Stimulated activated CD4-positive, alpha-beta T cell treated with anti-CD3 and anti-CD28 coated beads, TNF-alpha, amount 100 ng/mL, for 48 hours (primary cell): ENCODE data around the gene OOSP4A.
"Not testable (repeated sequence)": the region's sequence is repeated elsewhere in the genome, so short reads cannot be mapped to it uniquely, and the experiment has no call there.

Experiments
- DNase-seq, 3 donors: peaks; one replicate each; pipeline ENCODE4 v3.0.0-alpha.2; 2020; ENCODE audit warnings: low read depth in 3 of 3

OOSP4A gene

DNA sequence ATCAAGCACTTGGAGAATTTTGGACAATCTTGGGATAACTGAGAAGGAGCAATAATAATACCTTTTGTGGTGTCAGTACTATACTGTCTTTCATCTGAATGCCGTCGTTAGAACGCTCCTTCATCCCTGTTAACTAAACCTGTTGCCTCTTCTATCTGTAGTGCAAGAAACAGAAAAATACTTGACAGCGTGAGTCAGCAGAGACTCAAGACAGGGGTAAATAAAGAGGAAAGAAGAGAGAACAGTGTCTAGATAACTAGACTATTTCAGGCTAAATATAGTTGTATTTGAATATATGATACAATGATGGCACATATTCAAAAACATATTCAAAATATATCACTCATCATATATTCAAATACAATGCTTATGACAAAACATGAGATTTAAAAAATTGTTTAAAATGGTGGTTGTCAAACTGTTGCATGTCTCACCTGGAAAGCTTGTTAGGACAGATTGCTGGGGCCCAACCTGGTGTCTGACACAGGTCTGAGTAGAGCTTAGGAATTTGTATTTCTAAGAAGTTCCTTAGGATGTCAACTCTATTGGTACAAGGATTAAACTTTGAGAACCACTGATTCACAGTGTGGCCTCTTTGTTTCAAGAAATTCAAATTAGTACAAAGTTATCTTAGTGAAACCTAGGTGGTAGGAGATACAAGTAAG is 17.4 kb downstream of the OOSP4A start:
- no peak for DNase-seq

DNA sequence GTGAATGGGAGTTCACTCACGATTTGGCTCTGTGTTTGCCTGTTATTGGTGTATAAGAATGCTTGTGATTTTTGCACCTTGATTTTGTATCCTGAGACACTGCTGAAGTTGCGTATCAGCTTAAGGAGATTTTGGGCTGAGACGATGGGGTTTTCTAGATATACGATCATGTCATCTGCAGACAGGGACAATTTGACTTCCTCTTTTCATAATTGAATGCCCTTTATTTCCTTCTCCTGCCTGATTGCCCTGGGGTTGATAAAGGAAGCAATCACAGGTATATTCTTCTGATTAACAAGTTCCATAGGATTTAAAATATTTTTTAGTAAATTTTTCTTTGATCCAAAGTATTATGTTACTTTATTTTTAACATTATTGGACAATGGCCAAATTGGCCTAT is 18.2 kb downstream of the OOSP4A start:
- DNase-seq: not testable (repeated sequence)

DNA sequence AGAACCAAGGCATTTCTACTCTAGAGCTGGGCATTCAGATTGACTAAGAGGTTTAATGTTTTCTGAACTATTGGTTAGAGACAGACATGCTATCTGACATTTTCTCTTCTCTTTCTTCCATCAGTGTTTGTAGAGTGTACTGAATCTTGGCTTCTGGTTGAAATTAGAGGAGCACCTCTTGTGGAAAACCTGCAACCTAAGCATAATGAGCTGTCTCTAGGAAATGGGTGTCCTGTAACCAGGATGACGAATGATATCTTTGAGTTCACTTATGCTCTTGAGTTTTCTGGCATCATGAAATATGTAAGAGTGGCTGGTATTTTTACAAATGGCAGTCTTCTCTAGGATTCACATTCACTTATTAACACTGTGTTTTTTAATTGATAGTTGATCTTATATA is 19.4 kb downstream of the OOSP4A start:
- DNase-seq: no peak

DNA sequence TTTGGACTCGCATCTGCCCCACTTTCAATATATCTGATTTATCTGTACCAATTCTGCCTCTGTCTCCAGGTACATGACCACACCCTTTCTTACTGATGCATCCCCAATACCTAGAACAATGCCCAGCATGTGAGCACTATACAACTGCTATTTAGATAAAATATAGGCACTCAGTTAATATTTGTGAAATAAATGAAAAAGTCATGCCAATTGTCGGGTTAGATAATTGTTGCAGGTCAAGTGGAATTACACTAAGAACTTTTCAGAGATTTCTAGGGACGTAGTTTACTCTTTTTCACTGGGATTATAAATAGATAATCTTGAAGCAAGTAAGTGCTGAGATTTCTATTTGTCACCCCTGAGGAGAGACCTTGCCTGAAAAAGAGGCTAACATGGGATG is 20.5 kb downstream of the OOSP4A start:
- no peak for DNase-seq

DNA sequence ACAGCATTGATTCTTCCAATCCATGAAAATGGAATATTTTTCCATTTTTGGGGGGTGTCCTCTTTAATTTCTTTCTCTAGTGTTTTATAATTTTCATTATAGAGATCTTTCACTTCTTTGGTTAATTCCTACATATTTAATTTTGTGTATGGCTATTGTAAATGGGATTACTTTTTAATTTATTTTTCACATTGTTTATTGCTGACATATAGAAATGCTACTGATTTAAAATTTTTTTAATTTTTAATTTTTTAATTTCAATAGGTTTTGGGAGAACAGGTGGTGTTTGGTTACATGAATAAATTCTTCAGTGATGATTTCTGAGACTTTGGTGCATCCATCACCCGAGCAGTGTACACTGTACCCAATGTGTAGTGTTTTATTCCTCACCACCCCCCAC is 26.6 kb downstream of the OOSP4A start:
- no peak for DNase-seq

DNA sequence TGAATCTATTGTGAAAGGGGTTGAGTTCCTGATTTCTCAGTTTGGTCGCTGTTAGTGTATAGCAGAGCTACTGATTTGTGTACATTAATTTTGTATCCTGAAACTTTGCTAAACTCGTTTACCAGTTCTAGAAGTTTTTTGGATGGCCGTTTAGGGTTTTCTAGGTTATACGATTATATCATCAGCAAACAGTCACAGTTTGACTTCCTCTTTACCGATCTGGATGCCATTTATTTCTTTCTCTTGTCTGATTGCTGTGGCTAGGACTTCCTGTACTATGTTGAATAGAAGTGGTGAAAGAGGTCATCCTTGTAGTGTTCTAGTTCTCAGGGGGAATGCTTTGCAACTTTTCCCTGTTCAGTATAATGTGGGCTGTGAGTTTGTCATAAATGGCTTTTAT is 28.6 kb downstream of the OOSP4A start:
- no peak for DNase-seq

DNA sequence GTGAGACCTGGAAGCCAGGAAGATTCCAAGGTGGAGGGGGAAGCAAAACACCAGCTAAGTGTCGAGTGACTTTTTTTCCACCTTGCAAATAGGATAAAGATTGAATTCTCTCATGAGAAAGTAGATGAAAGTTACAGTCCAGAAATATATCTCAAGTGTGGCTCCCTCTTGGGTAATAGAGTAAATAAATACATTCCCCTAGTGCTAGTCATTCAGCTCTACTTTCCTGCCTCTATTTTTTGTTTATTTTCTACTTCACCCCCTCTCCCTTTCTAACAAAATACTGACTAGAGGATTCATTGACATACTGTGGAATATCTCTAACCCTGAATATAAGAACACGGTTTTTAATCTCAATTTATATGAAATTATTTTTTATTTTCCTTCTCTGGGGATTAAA is 34.0 kb downstream of the OOSP4A start:
- no peak for DNase-seq

DNA sequence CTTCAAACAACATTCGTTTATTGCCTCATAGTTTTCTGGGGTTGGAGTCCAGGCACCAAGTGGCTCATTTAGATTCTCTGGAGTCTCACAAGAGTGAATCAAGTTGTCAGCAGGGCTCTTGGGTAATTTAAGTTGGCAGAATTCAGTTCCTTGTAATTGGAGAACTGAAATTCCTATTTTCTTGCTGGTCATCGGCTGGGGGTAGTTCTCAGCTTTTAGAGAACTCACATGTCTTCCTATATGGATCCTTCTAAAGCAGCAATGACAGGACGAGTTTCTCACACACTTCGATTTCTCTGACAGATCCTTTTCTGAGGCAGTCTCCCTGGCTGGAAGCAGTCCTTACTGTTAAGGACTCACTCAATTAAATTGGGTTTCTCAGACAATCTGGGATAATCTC is 35.9 kb downstream of the OOSP4A start:
- DNase-seq: no peak

DNA sequence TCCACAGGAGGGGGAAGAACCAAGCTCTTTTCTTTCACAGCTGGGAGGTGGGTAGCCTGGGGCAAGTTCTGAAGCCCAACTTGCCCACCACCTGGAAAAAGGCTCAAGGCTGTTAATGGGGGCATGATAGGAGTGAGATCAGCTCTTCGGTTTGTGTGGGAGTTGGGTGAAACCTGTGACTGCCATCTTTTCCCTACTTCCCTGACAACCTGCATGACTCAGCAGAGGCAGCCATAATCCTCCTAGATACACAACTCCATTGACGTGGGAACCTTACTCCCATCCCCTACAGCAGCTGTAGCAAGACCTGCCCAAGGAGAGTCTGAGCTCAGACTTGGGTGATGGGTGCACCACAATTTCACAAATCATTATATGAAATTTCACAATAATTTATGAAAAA is 39.9 kb downstream of the OOSP4A start:
- DNase-seq: no peak

DNA sequence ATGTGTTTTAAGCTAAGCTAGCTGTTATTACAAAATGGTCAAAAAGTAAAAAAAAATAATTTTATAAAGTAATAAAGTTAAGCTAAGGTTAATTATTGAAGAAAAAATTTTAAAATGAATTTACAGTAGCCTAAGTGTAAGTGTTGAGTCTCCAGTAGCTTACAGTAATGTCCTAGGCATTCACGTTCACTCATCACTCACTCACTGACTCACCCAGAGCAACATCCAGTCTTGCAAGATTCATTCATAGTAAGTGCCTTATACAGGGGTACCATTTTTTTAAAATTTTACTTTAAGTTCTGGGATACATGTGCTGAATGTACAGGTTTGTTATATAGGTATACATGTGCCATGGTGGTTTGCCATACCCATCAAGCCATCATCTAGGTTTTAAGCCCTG is 41.5 kb downstream of the OOSP4A start:
- DNase-seq: no peak

DNA sequence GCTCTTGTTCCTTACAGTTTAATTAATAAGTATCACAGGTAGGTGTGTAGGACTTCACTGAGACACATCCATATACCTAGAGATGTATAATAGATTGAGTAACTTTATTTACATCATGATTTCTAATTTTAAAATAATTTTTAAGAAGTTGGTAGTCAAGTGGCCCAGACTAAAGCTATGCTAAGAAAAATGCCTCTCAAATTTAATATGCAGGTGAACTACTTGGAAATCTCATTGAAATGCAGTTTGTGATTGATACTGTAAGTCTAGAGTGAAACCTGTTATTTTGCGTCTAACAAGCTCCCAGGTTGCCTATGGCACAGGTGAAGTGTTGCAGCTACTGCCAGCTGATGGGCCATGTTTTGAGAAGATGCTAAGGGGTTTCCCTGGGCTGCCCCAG is 53.0 kb downstream of the OOSP4A start, which contains the start of gene OOSP4B:
Gene OOSP4B (plus strand): TSS at position 301 of the 400 bp plus-strand sequence.
- DNase-seq: no peak

DNA sequence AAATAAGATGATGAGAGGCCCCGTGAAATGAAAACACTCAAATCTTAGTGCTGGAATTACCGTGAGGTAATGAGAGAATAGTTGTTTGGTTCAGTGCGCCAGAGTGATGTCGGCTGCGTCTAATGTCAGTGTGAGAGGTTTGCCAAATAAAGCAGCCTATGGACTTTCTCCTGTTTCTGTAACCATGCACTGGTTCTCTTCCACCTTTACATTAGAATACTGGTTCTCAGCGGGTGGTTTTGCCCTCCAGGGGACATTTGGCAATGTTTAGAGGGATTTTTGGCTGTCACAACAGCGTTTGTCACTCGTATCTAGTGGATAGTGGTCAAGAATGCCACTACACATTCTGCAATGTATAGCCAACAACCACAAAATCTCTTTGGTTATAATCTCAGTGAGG is 54.2 kb downstream of the OOSP4A start:
- no peak for DNase-seq
